ENCODE measurements around the gene ZFYVE21.

DNA sequence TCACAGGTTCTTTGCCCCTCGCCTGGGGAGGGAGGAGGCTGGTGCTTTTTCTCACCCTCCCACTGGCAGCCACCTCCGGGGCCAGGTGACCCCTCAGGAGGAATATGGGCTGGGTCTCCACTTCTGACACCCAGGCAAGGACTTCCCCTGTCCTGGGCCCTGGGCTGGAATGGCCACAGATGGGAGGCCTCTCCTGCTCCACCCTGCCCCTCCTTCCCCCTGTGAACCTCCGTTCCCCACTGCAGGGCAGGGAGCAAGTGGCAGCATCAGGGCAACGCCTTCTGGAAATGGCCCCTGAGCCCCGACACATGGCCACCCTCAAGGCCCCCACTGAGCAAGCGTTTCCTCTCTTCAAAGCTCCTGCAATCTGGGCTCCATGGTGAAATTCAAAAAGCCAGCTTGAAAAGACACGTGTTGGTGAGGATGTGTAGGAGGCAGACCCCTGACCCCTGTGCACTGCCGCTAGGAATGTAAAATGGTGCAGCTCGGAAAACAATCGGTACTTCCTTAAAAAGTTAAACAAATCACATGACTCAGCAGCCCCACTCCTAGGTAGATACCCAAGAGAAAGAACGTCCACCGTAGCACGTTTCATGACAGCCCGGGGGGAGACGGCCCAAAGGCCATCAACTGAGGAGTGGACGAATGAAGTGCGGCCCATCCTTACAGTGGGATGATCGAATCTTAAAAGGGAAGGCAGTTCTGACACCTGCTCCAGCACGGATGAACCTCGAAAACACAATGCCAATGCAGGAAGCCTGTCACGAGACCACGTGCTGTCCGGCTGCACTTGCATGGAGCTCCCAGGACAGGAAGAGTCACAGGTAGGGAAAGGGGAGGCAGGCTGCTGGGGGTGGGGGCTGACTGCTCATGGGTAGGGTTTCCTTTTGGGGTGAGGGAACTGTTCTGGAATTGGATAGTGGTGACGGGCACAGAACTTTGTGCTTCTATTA, 11.9 kb upstream of the ZFYVE21 start:
- TF ChIP-seq POLR2A (IDR thresholded peaks at IDR 0.05) (no peak), POLR2AphosphoS5 (IDR thresholded peaks at IDR 0.05) (no peak)
